GM12801 (cell line): ENCODE measurements around the gene SEMA4D.

Experiments
- TF ChIP-seq, protein P1 (sequence below): IDR thresholded peaks from one replicate; pipeline ENCODE4 v1.5.1; 2011; ENCODE audit warnings: control low read depth; ENCODE audit not compliant: insufficient read length; ENCODE audit errors: extremely low read depth

SEMA4D gene

DNA sequence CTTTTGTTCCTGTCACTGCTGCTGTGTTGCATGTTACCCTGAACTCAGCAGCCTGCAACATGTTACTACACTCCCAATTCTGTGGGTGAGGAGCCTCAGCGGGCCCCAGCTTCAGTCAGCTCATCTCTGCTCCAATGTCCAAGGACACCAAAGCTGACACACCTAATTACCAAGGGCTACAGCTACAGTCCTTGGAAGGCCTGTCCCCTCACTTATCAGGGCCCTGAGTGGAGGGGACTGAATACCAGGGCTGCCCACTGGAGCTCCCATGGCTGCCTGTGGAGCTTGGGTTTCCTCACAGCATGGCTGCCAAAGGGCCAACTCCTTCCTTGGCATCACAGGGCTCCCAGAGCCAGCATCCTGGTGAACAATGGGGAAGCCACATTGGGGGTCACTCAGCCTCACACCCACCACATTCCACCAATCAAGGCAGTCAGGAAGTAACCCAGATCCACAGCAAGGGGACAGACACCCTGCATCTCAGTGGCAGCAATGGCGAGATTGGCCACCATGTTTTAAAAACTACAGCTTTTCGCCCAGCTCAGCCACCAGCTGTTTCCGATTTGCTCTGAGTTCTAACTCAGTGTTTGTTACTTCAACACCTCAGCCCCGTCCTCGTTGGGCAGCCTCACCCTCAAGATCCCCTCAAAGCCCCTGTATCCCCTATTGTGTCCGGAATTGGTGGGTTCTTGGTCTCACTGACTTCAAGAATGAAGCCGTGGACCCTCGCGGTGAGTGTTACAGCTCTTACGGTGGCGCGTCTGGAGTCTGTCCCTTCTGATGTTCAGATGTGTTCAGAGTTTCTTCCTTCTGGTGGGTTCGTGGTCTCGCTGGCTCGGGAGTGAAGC lies 18.9 kb downstream of the SEMA4D start:
- TF ChIP-seq, protein P1, sequence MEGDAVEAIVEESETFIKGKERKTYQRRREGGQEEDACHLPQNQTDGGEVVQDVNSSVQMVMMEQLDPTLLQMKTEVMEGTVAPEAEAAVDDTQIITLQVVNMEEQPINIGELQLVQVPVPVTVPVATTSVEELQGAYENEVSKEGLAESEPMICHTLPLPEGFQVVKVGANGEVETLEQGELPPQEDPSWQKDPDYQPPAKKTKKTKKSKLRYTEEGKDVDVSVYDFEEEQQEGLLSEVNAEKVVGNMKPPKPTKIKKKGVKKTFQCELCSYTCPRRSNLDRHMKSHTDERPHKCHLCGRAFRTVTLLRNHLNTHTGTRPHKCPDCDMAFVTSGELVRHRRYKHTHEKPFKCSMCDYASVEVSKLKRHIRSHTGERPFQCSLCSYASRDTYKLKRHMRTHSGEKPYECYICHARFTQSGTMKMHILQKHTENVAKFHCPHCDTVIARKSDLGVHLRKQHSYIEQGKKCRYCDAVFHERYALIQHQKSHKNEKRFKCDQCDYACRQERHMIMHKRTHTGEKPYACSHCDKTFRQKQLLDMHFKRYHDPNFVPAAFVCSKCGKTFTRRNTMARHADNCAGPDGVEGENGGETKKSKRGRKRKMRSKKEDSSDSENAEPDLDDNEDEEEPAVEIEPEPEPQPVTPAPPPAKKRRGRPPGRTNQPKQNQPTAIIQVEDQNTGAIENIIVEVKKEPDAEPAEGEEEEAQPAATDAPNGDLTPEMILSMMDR: no peak

DNA sequence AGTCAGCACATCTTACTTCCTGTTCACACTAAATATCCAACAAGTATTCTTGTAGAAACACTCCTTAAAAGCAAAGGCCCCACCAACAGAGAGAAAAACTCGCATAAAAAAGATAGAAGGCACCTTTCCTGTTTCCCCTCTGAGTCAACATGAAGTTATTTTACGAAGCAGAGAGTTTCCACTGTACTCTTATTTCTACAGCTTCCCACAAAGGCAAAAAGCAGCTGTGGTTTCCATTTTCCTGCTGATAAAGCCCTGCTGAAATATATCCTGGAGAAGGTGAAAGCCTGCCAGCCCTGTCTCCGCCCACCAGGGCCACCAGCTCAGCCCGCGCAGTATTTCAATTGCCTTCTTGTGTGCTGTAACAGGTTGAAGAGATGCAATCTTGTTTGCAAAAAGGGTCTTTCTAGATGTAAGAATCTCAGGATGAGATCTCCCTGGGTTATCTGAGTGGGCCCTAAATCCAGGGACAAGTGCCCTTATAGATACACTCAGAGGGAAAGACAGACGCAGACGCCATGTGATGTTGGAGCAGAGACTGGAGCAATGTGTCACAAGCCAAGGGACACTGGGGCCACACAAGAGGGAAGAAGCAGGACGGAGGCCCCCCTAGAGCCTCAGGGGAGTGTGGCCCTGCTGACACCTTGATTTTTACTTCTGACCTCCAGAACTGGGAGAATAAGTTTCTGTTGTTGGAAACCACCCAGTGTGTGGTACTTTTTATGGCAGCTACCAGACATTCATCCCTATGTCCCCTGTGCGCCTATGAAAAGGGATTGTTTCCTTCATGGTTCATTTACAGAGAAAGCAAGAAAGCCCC lies 19.9 kb downstream of the SEMA4D start:
- TF ChIP-seq, protein P1: no peak

DNA sequence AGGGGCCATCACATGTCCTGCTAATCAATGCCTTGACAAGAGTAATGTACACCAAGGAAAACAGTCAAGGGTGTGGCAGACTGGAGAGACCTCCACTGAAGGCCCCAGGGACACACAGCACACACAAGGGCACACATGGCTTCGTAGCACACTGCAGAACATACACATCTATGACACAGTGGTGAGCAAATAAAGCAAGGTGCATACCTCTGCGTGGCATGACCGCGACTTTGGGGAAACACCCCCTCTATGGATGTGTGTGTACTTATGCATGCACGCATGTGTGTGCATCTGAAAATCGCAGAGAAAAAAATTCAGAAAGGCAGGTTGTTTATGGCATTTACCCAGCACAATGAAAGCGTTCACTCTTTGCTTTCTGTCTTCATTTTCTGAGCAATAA lies 20.5 kb downstream of the SEMA4D start:
- TF ChIP-seq, protein P1: no peak

DNA sequence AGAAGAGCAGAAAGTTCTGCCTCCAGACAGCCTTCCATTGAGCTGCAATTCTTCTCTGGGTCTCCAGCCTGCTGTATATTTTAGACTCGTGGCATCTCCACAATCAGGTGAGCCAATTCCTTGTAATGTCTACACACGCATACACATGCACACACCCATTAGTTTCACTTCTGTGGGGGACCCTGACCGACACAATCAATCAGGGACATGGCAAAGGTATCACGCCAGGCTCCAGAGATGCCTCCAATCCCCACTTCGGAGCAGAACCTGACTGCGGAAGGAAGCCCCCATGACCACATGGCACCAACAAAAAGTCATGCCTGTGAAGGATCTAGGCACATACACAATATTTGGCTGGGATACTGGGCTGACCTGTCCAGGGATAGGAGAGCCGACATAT lies 21.4 kb downstream of the SEMA4D start:
- TF ChIP-seq, protein P1: no peak

DNA sequence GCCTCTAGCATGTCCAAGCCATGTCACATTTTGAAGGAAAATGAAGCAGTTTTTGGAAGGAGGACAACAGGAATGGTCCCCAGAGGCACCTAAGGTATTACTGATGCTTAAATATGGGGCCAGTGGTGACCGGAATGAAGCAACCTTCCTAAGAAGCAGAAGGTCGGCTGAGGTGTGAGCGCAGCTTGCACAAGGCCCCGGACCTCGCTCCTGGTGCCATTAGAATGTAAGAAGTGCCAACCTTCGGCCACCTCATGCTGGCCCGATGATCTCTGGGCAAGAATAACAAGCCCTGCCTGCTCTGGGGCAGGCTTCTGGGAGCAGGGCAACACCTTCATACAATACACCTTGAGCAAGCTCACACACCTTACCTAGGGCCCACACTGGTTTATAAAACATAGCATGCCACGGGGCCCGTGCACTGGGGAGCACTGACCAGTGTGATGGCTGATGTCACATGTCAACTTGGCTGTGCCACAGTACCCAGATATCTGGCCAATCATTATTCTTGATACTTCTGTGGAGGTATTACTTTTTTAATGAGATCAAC lies 21.9 kb downstream of the SEMA4D start:
- TF ChIP-seq, protein P1: no peak

DNA sequence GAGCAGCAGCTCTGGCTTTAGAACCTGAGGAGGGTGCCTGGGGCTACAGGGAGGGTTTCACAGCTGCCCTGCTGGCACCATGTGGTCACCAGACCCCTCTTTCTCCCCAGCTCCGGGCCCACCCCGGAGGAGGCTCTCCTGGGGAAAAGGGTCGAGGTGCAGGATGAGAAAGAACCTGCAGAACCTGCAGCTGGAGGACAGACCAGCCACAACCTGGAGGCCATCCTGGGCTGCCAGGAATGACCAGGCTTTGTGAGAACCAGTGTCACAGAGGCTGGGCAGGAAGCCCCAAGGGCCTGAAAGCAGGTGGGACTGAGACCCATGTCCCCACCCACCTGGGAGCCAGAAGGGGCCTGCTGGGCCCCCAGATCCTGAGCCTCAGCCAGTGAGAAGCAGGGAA lies 23.0 kb downstream of the SEMA4D start:
- TF ChIP-seq, protein P1: no peak

DNA sequence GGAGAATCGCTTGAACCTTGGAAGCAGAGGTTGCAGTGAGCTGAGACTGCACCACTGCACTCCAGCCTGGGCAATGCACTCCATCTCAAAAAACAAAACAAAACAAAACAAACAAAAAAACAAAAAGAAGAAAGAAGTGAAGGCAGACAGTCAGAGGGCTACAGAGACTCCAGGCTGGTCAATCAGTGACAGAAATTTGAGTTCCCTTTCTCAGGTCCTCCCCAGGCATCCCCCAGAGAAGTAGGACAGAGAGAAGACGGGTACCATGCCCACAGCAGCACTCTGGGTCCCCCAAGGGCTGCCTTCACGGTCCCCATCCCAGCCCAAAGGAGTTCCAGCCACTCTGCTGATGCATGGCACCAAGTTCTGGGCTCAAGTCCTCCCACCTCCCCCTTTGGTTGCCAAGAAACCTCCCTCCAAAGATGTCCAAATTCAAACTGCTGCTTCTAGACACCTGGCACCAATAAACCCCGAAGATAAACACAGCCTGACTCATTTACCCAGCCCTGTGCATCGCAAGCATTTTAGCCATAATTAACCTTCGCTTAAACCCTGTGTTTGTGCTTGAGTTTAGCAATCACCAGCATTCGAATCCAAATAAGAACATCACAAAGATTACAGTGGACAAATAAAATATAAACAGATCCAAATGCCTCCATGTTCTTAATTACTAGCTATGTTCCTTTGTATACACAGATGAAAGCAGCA lies 24.0 kb downstream of the SEMA4D start:
- TF ChIP-seq, protein P1: no peak
